DMS79 (cell line): ENCODE results near the gene CFAP100.

Source experiments
- DNase-seq: peaks from one replicate; lab custom pipeline; 2025; lab: John Stamatoyannopoulos, UW

Gene CFAP100

GRCh38 chr3:126442094-126442855 lies 47.6 kb downstream of the CFAP100 start:
- DNase-seq = no peak

- no peak for DNase-seq
Measured at GRCh38 chr3:126442856-126443242, 48.1 kb downstream of the CFAP100 start.

DNA sequence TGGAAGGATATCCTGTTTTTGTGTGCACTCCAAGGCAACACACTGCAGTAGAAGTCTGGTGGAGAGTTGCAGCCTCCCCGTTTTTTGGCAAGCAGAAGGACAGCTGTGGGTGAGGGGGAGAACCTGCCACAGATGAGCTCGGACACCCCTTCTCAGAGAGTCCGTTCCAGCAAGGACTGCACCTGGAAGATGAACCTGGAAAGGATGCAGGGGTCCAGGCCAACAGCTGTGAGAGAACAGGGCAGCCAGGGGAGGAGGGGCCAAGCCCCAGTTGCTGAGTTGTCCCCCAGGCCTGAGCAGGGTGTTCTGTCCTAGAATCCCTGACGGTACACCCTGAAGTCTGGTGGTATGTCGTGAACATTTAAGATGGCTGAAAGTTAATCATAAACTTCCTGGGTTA lies 50.8 kb downstream of the CFAP100 start:
- no peak for DNase-seq

GRCh38 chr3:126446301-126446700 lies 51.6 kb downstream of the CFAP100 start:
- DNase-seq = no peak

GRCh38 chr3:126446791-126447190 lies 52.1 kb downstream of the CFAP100 start:
- DNase-seq = no peak

- no peak for DNase-seq
Measured at GRCh38 chr3:126447456-126448106, 52.9 kb downstream of the CFAP100 start.

GRCh38 chr3:126448136-126448892 lies 53.6 kb downstream of the CFAP100 start:
- no peak for DNase-seq

DNA sequence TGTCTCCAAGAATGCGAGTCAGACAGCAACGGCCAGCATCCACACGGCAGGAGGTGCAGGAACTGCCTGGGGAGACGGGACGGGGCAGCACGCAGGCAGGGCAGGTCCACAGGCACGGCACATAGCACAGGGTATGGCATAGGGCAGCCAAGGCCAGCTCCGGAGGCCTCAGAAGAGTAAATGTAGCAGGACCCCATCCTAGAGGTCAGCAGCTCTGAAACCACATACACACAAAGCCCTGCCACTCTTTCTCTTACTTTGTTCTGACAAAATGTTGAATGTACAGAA lies 54.1 kb downstream of the CFAP100 start:
- DNase-seq = no peak

- DNase-seq = no peak
Measured at GRCh38 chr3:126449621-126450051, 54.9 kb downstream of the CFAP100 start.

DNA sequence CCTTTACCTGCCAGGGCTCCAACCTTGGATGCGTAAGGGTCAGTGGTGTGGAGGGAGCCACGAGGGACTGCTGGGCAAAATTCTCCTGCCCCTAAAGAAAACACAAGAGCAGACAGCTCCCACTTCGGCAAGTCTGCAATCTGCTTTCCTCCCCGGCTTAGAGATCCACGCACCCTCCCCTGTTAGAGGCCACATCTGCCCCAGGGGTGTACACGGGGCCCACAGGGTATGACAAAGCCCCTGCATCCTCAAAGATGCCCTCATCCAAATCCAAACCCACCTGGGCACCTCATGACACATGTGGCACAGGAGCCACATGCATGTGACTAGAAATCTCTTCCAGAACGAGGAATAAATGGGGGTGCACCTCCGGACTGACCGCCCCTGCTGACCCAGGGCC lies 55.5 kb downstream of the CFAP100 start:
- DNase-seq = no peak

DNA sequence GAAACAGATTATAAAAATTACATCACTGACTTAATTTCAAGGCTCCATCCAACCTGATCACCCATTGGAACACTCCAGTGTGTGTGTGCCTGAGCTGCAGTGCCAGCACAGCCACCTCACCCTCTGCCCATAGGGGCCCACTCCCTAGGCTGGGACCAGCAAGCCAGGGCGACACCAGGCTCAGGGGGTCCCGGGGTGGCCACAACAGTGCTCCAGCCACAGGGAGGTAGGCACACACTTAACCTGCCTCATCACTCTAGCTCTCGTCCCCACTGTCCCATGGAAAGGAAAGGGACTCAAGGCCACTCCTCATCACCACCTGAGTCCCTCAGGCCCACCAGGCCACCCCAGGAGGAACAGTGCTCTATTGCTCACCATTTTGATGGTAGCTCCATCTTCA lies 56.0 kb downstream of the CFAP100 start:
- no peak for DNase-seq

- DNase-seq = no peak
Measured at GRCh38 chr3:126451511-126451910, 56.8 kb downstream of the CFAP100 start.

DNA sequence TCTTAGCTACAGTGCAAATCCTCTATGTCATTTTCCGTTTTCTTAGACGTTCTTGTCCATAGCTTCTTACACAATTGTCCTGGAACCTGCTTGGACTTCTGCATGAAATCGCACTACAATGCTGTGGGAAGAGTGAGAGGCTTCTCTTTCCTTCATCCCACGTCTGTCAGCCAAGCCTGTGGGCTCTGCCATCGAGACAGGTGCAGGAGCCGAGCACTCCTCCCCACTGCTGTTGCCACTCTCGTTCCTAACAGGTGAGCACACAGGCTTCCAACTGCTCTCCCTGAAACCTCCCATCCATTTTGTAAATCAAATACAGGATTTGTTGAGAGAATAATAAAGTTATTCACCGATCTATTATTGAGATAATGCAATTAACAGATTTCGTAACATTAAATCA lies 57.5 kb downstream of the CFAP100 start:
- no peak for DNase-seq

- DNase-seq = no peak
Measured at GRCh38 chr3:126454025-126454424, 59.3 kb downstream of the CFAP100 start.

DNA sequence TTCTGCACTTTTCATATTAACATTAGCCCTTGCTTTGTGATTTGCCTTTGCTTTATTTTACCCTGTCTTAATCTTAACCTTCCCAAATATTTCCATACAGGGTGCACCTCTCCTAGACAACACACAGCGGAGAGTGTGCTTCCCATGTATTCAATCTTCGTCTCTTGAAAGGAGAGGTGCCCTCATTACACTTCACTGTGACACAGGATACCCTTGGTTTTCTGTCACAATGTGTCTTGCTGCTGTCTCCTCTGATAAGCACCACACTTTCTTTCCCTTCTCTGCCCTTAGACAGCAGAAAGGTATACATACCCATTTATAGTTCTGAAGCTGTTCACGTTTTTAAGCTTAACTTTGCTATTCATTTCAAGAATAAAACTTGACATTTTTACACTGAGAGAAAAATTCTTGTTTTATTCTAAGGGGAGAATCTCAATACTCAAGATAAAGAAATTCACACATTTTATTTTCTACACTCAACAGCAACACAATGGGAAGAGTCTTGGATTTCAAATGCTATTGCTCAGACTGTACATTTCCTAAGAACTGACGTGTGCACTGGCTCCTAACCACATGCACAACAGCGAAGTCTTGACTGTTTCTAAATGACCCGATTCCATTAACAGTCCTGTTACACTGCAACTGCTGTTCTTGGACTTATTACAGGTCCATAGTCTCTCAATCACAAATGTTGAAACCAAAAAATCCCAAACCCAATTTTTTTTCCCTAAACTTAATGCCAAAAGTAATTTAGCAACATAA lies 59.9 kb downstream of the CFAP100 start:
- DNase-seq = no peak

- no peak for DNase-seq
Measured at GRCh38 chr3:126456211-126456610, 61.5 kb downstream of the CFAP100 start.

GRCh38 chr3:126456766-126457388 lies 62.2 kb downstream of the CFAP100 start:
- no peak for DNase-seq

DNA sequence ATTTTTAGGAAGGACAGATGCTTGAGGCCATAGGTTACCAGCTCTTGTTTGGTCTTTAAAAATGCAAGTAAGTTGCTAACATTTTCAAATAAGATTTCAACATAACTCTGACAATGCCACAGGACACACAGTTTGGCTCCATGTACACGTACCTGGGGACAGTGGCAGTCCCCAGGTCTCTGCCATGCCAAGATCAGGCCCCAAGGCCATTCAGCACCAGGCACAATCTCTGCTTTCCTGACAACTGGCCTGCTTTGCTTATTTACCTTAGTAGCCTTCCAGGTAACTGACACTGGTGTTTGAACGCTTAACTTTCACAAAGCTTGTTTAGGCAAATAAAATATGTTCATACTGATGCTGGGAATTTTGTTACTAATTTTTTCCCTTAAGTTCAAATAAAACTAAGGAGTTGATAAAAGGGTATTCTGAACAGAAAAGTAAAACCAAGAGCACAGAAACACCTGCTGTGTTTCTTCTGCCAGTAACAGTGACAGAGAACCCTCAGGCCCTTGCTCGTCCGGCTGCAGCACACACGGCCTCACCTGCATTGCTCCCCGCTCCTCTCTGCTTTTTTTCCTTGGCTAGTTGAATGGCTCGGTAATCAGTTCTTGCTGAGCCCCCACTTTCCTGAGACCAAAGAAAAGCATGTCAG lies 64.5 kb downstream of the CFAP100 start:
- no peak for DNase-seq

GRCh38 chr3:126459763-126460127 lies 65.0 kb downstream of the CFAP100 start:
- no peak for DNase-seq

DNA sequence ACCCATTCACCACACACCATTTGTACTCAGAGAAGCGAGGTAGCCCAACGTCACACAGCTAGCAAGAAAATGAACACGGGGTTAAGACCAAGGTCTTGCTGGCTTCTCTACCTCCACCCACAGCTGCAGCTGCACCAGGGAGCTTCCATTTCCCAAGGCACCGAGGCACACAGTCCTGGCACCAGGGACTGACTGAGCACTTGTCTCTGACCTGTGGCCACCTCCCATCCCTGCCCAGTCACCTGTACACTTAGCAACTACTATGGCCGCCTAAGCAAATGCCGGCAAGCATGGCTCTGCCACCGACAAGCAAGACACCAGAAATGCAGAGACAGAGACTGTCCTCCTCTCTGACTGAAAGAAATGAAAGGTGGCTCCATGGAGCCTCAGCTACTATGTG lies 65.7 kb downstream of the CFAP100 start:
- no peak for DNase-seq

DNA sequence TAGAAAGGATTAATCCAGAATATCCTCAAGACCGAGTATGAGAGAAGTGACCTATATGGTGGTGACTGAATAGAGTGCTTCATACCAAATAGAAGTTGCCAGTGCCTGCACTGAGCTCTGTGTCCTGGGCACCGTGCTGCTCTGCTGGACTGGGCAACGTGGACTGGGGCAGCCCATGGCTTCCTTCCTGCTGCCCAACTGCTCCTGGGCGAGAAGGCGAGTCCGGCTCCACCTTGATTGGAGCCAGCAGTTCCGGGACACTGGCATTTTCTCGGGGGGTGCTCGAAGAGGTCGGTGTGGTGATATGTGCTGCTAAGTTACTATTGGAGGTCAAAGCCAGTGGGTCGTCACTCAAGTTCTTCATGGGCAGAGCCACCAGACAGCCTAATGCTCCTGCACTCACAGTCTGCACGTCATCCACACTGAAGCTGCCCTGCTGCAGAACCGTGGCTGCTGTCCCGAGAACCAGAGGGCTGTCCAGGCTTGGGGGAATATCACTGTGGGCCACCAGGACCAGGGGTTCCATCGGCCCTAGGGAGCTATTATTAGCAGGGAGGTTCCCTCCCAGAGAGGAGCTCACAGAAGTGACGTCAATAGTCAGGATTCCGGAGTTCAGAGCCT lies 66.9 kb downstream of the CFAP100 start:
- DNase-seq = no peak
